SH-SY5Y (cell line): Measurements from ENCODE around the gene MRPL10.

Source experiments
- GATA2 ChIP-seq: IDR thresholded peaks from 2 replicates; pipeline ENCODE4 v1.6.1; 2011; ENCODE audit warnings: mild to moderate bottlenecking, low read depth, low read length
- GATA3 ChIP-seq: IDR thresholded peaks from 2 replicates; pipeline ENCODE4 v1.6.1; 2011; ENCODE audit warnings: low read depth, mild to moderate bottlenecking, low read length, moderate library complexity

DNA sequence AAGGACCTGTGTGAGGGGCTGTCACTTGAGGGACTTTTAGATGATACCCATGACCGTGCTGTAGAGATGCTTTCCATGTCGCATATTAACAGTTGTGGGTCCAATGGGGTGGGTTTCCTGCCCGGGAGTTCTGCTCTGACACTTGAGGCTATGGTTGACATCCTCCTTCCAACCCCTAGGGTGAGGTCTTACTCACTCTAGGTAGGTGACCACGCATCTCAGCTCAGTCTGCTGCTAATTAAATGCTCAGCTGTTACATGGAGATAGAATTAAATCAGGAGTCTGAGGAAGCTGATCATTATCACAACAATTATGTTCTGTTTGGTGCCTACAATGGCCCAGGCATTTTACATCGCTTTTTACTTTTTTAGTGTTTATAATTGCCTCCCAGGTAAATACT is 49.9 kb downstream of the MRPL10 start:
- peak; percentile 30; the same call in 1 of the 2 replicates for TF ChIP-seq GATA2
- no peak for TF ChIP-seq GATA3
